Coronary artery (tissue), 2 donors: ENCODE measurements around the gene USO1.

Experiments
- DNase-seq: peaks from one replicate; pipeline ENCODE4 v3.0.0-alpha.2; 2017; ENCODE audit warnings: low spot score
- H3K27ac ChIP-seq, 2 donors: fragments of 200-600 bp; sonication (generic); one replicate each; pipeline ENCODE4 v1.5.1; 2016 to 2019
- H3K4me3 ChIP-seq: fragments of 200-600 bp; sonication (generic); 2 replicates; pipeline ENCODE4 v1.5.1; 2016; ENCODE audit warnings: mild to moderate bottlenecking, moderate library complexity
- TF ChIP-seq, protein P1 (sequence below): fragments of 200-600 bp; sonication (generic); IDR thresholded peaks from one replicate; pipeline ENCODE4 v1.5.1; 2019; ENCODE audit warnings: antibody characterized with exemption

Gene USO1

DNA sequence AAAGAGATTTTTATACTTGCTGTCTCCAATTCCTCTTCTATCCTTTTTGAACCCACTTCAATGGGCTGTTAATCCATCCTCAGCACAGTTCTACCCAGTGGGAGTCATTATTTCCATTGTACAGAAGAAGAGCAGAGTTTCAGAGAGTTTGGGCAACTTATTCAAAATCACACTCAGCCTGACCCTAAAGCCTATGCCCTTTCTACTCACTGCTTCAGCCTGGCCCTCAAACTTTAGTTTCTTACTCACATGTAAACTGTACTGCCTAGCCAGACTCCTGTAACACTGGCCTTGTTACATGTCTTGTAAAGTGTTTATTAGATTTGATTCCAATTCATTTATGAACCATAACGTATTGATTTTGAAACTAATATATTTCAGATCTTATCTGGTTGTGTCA is 25.1 kb upstream of the USO1 start:
- no peak overlapping the region for H3K27ac ChIP-seq
- TF ChIP-seq, protein P1, sequence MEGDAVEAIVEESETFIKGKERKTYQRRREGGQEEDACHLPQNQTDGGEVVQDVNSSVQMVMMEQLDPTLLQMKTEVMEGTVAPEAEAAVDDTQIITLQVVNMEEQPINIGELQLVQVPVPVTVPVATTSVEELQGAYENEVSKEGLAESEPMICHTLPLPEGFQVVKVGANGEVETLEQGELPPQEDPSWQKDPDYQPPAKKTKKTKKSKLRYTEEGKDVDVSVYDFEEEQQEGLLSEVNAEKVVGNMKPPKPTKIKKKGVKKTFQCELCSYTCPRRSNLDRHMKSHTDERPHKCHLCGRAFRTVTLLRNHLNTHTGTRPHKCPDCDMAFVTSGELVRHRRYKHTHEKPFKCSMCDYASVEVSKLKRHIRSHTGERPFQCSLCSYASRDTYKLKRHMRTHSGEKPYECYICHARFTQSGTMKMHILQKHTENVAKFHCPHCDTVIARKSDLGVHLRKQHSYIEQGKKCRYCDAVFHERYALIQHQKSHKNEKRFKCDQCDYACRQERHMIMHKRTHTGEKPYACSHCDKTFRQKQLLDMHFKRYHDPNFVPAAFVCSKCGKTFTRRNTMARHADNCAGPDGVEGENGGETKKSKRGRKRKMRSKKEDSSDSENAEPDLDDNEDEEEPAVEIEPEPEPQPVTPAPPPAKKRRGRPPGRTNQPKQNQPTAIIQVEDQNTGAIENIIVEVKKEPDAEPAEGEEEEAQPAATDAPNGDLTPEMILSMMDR, result no peak
- no peak for DNase-seq
- H3K4me3 ChIP-seq, result no peak overlapping the region

DNA sequence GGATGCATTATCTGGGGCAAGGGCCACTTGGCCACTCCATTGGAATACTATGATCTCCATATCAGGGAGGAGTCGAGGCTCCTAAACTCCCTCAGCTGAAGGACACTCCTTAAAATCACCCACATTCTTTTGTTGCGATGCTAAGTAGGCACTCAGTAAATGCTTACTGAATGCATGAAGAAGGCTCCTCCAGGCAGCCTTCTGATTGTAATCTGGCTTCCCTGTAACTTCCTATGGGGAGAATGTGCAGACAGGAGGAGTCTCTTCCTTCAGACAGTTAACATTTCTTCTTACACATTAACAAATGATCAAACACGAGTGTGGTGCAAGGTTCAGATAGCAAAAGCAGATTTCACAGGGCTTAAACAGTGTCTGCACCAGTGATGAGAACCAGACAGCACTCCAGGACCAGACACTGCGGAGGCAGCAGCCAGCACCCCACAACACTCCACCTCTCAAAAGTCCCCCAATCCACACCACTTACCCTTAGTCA is 21.4 kb upstream of the USO1 start:
- TF ChIP-seq, protein P1, result no peak
- no peak overlapping the region for H3K4me3 ChIP-seq
- no peak overlapping the region for H3K27ac ChIP-seq
- no peak for DNase-seq

DNA sequence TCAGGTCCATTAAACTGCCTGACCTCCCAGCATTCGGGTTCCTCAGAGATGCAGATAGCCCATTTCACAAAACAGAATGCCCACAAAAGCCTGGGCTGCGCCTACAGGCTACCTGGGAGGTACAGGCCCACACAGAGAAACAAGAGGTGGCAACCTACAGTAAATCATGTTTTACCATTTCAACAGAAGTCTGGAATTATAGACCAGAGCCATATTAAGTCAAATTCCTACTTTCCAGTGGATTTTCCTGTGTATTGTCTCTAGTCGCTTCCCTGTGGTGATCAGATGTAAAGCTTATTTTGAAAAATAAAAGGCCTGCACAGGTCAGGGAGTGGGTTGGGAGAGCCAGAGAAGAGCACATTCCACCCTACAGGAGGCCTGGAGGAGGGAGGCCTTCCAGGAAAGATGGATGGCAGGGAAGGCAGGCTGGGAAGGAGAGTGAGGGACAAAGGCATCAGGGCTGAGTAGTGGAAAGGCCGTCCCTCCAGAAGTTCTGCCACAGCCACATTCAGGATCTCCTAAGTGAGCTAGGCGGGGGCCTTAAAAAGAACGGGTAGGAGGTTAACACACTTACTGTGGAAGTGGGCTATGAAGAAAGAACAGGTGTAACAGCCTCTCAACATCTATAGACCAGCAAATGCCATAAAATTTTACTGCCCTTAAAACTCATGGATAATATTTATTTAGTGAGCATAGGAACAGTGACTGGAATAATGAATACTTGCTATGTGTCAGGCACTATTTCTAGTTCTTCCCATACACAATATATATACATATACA is 19.0 kb upstream of the USO1 start:
- no peak overlapping the region for H3K4me3 ChIP-seq
- TF ChIP-seq, protein P1, result no peak
- no peak overlapping the region for H3K27ac ChIP-seq
- DNase-seq, result no peak

DNA sequence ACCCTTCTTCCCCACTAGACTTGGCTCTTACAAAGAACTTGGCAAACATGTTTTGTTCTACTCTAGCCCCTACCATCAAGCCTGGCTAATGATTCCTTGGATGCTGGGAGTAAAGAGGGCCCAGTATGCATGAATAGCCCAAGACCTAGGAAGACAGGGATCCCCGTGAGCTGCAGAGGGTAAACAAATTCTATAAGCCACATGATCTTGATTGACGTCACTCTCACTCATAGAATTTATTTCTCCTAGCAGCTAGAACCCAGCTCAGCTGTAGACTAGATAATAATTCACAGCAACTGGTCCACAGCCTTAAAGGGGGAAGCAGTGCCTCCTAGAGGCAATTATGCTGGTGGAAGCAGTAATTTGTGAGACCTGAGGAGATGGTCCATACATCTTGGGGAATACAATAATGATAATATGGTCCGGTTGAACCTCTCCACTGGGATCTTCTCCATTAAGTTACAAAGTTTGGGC is 16.1 kb upstream of the USO1 start:
- H3K27ac ChIP-seq, result no peak overlapping the region
- no peak overlapping the region for H3K4me3 ChIP-seq
- TF ChIP-seq, protein P1, result no peak
- no peak for DNase-seq

DNA sequence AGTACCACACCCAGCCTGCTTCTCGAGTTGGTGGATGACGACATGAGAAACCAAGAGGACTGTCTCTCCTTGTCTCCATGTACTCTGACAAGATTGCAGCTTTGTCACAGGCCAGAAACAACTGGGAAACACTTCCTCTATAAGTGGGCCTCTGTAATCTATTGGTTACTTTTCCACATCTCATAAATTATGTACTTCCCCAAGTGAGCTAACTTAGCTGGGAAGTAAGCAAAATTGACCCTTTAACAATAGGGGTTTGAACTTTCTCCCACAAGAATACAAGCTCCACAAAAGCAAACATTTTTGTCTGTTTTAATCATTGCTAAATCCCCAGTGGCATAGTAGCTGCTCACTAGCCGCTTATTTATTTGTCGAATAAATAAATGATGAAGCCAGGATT is 14.1 kb upstream of the USO1 start:
- Histone ChIP-seq H3K4me3 (no peak overlapping the region), H3K27ac (no peak overlapping the region)
- TF ChIP-seq, protein P1, result no peak
- DNase-seq, result no peak

DNA sequence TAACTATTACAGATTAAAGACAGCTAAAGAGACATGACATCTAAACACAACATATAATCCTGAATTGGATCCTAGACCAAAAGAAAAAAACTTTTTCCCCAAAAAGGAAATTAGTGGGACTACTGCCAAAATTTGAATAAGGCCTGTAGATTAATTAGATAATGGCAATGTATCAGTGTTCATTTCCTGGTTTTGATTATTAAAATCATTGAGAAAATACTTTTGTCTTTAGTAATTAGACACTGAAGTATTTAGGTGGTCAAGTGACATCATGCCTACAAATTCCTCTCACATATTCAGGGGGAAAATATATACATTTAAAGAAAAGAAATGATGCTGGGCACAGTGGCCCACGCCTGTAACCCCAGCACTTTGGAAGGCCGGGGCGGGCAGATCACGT is 10.4 kb upstream of the USO1 start:
- no peak overlapping the region for H3K27ac ChIP-seq

More for the DNA sequence above, 10.4 kb upstream of the USO1 start:
- H3K4me3 ChIP-seq, result no peak overlapping the region
- TF ChIP-seq, protein P1, result no peak
- DNase-seq, result no peak
